Parathyroid adenoma (tissue), 2 donors: ENCODE results near the gene PLEK.

Experiments
- H2AFZ ChIP-seq: fragments of 300-600 bp; sonication (generic); one replicate; pipeline ENCODE4 v1.7.0; 2017; ENCODE audit warnings: antibody characterized with exemption, mild to moderate bottlenecking
- H3K27ac ChIP-seq: fragments of 300-600 bp; sonication (generic); one replicate; pipeline ENCODE4 v1.7.0; 2017
- H3K27me3 ChIP-seq: fragments of 300-600 bp; sonication (generic); one replicate; pipeline ENCODE4 v1.7.0; 2017; ENCODE audit warnings: low read length; ENCODE audit not compliant: control insufficient read depth, insufficient read depth
- H3K36me3 ChIP-seq: fragments of 300-600 bp; sonication (generic); one replicate; pipeline ENCODE4 v1.7.0; 2017; ENCODE audit warnings: low read length; ENCODE audit not compliant: control insufficient read depth, insufficient read depth
- H3K4me1 ChIP-seq: fragments of 300-600 bp; sonication (generic); one replicate; pipeline ENCODE4 v1.7.0; 2017; ENCODE audit warnings: control low read depth
- H3K4me2 ChIP-seq: fragments of 300-600 bp; sonication (generic); one replicate; pipeline ENCODE4 v1.7.0; 2017; ENCODE audit warnings: low read length
- H3K4me3 ChIP-seq: fragments of 300-600 bp; sonication (generic); one replicate; pipeline ENCODE4 v1.7.0; 2017; ENCODE audit warnings: low read depth, low read length
- H3K79me2 ChIP-seq: fragments of 300-600 bp; sonication (generic); one replicate; pipeline ENCODE4 v1.7.0; 2017; ENCODE audit warnings: control low read depth
- H3K9ac ChIP-seq: fragments of 300-600 bp; sonication (generic); one replicate; pipeline ENCODE4 v1.7.0; 2017; ENCODE audit warnings: mild to moderate bottlenecking
- H3K9me3 ChIP-seq: fragments of 300-600 bp; sonication (generic); one replicate; pipeline ENCODE4 v1.7.0; 2017; ENCODE audit warnings: low read length; ENCODE audit not compliant: control insufficient read depth
- CTCF ChIP-seq: fragments of 300-600 bp; sonication (generic); IDR thresholded peaks from one replicate; pipeline ENCODE4 v1.7.0; 2017; ENCODE audit warnings: antibody characterized with exemption, mild to moderate bottlenecking
- donor health status: primary hyperparathyroidism.

The PLEK gene

GRCh38 chr2:68319398-68320117, 45.5 kb upstream of the PLEK start, which contains the start of gene CNRIP1:
Gene CNRIP1 (minus strand): TSS chr2:68319949. CDS start chr2:68319400, 549 bp downstream.
- peak; percentile 8 for TF ChIP-seq CTCF
- peaks cover 2% of the 10 kb centered on the region for H3K79me2 ChIP-seq
- no peaks in the 10 kb centered on the region for H3K27me3 ChIP-seq
- peak within 1 kb of the TSS; percentile 84 for H3K27ac ChIP-seq
- H3K4me1 ChIP-seq = no peaks in the 10 kb centered on the region
- H3K9me3 ChIP-seq = no peaks in the 10 kb centered on the region
- H3K36me3 ChIP-seq = no peaks in the 10 kb centered on the region
- H2AFZ ChIP-seq = peak within 1 kb of the TSS; percentile 97
- H3K4me3 ChIP-seq = peak within 1 kb of the TSS; percentile 68
- H3K4me2 ChIP-seq = peak within 1 kb of the TSS; percentile 79
- H3K9ac ChIP-seq = peak within 1 kb of the TSS; percentile 79

GRCh38 chr2:68320118-68320641, 44.9 kb upstream of the PLEK start:
- Histone ChIP-seq H3K27me3 (no peaks in the 10 kb centered on the region), H3K79me2 (peaks cover 2% of the 10 kb centered on the region), H3K9me3 (no peaks in the 10 kb centered on the region), H3K4me1 (no peaks in the 10 kb centered on the region), H3K9ac (peak overlapping the region; percentile 79), H2AFZ (peak overlapping the region; percentile 97), H3K36me3 (no peaks in the 10 kb centered on the region), H3K27ac (peak overlapping the region; percentile 84), H3K4me2 (peak overlapping the region; percentile 79), H3K4me3 (peak overlapping the region; percentile 68)
- no peak for TF ChIP-seq CTCF

GRCh38 chr2:68325056-68325455, 40.0 kb upstream of the PLEK start:
- Histone ChIP-seq H3K4me2 (no peak overlapping the region), H3K9me3 (no peaks in the 10 kb centered on the region), H2AFZ (no peak overlapping the region), H3K36me3 (no peaks in the 10 kb centered on the region), H3K27me3 (no peaks in the 10 kb centered on the region), H3K4me1 (no peaks in the 10 kb centered on the region), H3K4me3 (no peak overlapping the region), H3K27ac (no peak overlapping the region), H3K79me2 (no peaks in the 10 kb centered on the region), H3K9ac (no peak overlapping the region)
- no peak for TF ChIP-seq CTCF

- no peaks in the 10 kb centered on the region for H3K36me3 ChIP-seq
- no peaks in the 10 kb centered on the region for H3K9me3 ChIP-seq
- H3K4me2 ChIP-seq = no peak overlapping the region
- no peaks in the 10 kb centered on the region for H3K27me3 ChIP-seq
- no peak for TF ChIP-seq CTCF
- H3K79me2 ChIP-seq = no peaks in the 10 kb centered on the region
- no peak overlapping the region for H3K27ac ChIP-seq
- H3K4me1 ChIP-seq = no peaks in the 10 kb centered on the region
- no peak overlapping the region for H2AFZ ChIP-seq
- no peak overlapping the region for H3K9ac ChIP-seq
- no peak overlapping the region for H3K4me3 ChIP-seq
These were observed 36.2 kb upstream of the PLEK start for GRCh38 chr2:68328901-68329300.

- Histone ChIP-seq H3K27ac (no peak overlapping the region), H3K9ac (no peak overlapping the region)
- no peak for TF ChIP-seq CTCF
These were observed 34.4 kb upstream of the PLEK start for GRCh38 chr2:68330691-68331090.

More at GRCh38 chr2:68330691-68331090, 34.4 kb upstream of the PLEK start:
- H3K27me3 ChIP-seq = no peaks in the 10 kb centered on the region
- no peaks in the 10 kb centered on the region for H3K79me2 ChIP-seq
- no peak overlapping the region for H3K4me3 ChIP-seq
- H3K9me3 ChIP-seq = no peaks in the 10 kb centered on the region
- H3K4me1 ChIP-seq = no peaks in the 10 kb centered on the region
- H3K4me2 ChIP-seq = no peak overlapping the region
- no peak overlapping the region for H2AFZ ChIP-seq
- H3K36me3 ChIP-seq = no peaks in the 10 kb centered on the region
